HG03103 (cell line): ENCODE data around the gene TBX2.

Source experiments
- ATAC-seq: cut with Tn5 transposase; IDR thresholded peaks from one replicate; pipeline ENCODE4 v1.9.1; 2021; ENCODE audit warnings: low read depth; ENCODE audit not compliant: unreplicated experiment

Gene TBX2

DNA sequence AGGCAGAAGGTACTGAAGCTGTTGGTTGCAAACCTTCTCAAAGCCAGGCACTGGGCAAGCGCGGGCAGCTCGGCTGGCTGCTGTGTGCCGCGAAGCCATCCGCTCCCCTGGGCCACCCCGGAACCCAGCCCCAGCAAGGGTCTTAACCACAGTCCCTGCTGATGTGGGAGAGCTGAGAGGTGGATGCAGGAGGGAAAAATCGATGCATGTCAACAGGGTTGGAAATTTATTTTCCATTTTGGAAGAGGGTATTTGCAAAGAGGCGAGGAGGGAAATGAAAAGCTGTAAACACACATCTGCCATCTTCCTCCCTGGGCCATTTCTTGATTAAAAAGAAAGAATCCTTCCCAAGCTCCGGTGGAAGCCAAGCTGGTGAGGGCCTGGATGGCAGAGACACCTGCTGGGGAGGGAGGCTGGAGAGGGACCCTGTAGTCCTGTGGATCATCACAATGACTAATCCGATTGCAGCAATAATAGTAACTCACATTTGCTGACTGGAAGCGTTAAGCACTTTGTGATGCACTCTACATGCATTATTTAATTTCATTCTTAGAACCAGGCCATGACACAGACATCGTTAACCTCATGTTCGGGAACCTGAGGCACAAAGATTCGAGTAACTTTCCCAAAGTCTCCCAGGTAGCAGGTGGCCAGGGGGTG, 13.9 kb upstream of the TBX2 start:
- no peak for ATAC-seq

DNA sequence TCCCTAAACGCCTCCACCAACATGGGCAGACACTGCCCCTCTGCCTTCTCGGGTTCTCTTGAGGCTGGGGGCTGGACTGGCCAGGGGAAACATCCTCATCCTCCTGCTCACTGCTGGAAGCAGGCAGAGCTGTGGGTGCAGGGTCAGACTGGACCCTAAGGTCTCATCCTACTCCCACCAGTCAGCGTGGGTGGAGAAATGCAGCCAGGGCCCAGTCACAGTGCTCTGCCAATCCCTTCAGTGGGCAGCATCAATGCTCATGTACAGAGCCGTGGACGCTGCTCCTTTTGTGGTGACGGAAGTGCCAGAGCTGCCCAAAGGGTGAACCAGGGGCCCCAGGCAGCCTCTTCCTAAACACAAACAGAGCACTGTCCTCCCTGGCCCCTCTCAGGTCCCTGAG, 13.4 kb upstream of the TBX2 start:
- no peak for ATAC-seq

DNA sequence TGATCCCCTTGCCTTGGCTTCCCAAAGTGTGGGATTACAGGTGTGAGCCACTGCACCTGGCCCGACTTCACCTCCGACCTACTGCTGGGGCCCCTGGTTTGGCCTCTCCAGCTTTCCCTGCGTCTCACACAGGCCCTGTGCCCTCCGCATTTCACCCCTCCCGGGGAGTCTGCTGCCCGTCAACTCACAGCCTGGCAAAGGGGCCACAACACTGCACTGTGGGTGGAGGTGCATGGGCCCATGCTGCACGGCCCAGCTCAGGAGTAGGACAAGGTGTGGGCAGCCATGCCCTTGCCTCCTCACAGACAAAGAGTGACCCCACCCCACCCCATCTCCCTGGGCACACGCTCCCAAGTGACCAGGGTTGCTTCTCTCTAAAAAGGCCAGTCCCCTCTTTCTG, 12.6 kb upstream of the TBX2 start:
- no peak for ATAC-seq

DNA sequence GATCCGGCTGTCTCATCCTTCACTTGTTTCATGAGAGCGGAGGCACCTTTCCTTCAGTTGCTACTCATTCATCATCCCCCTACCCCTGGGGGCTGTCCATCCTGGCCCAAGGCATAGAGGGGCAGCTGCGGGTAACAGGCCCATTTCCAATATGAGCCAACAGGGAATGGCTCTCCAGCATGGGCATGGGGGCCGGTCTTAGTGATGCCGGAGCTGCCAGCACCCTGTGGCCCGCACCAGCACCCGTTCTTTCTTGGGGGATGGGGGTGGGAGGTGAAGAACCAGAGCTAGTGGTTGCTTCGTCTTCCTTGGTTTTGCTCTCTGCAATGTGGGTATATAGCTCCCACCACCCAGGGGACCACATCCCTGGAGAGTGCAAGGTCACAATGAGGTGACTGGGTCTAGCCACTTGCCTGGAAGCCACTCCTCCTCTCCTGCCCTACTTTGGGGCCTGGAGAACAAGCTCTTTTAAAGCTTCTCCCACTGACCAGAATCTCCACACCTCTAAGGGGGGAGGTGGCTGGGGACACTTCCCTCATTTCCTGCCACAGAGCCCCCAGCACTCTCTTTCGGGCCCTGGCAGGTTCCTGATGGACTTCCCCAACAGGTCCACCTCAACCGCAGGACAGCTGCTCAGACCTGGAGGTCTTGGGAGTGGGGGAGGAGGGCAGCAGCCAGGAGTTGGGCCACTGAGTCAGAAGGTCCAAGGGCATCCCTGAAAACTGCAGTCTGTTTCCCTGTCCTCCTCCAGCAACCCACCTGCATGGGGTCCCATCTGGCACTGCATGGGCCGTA, 11.9 kb upstream of the TBX2 start:
- no peak for ATAC-seq

DNA sequence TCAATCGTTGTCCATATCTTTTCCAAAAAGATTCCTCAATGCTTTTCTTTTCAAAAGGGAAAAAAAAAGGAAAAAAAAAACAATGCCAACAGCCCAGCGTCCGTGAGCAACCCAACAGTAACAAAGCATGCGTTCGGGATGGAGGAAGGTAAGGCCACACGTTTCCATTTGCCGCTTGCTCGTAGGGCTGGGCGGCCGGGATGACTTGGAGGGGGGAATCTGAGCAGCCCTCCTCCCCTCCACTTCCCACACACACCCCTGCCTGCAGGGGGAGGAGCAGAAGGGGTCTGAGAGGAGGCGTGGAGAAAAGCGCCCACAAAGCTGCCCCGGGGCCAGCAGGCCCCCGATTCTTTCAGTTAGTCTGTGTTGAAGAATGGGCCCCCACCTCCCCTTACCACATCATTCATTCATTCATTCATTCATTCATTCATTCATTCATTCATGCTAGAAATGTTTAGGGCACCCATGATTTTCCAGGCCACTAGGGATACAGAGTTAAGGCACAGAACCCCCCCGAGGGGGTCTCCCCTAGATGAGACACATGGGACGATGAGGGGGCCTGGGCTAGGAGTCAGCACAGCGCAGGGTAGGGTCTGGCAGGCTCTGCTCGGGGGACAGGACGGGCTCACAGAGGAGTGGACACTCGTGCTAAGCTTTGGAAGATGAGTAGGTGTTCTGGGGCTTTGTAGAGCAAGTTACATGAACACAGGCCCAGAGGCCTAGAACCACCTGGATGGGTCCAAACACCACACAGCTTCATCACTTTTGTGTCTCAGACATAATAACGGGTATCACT, 10.9 kb upstream of the TBX2 start:
- no peak for ATAC-seq

DNA sequence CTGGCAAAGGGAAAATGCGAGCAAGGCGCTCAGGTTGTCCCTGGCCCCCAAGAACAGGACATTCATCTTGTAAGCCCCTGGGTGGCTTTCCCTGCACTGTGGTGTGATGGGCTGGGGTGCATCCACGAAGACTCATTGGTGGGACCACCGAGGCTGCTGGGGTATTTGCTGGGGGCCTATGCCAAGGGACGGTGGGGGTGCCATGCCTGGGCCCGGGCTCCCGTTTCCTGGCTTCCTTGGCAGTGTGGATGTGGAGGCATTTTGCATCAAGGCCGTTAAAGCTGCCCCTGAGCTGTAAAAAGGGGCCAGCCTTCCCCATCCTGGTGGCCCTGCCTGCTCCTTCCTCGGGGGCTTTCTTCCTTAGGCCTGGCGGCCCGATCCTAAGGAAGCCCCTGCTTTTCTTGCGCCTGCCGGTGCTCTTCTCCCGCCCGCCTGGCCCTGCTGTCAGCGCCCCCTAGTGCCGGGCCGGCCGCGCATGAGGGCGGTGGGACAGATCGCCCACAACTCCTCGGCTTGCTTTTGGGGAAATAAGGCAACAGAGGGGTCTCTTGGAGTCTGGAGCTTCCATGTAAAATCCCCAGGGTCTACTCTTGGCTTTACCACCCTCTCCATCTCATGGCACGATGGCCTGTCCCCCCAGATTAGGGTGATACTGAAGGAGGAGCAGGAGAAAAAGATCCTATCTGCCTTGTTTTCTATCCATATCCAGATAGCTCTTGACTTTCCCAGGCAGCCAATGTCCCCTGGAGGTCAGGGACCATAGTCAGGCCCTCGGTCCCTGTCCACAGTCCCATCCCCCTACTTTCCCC, 9.8 kb upstream of the TBX2 start:
- ATAC-seq, result no peak

DNA sequence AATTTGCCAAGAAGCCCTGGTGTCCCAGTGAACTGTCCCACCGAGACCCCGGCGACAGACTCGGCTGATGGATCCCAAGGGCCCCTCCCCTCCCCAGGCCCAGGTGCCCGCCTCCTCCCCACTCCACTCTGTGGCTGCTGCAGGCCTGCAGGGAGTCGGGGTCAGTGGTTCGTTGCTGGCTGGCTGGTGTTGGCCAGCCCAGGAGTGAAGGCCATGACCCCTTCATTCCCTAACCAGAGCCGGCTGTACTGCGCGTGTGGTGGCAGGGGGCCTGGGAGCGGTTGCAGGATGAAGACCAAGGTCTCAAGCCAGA, 9.2 kb upstream of the TBX2 start:
- no peak for ATAC-seq

DNA sequence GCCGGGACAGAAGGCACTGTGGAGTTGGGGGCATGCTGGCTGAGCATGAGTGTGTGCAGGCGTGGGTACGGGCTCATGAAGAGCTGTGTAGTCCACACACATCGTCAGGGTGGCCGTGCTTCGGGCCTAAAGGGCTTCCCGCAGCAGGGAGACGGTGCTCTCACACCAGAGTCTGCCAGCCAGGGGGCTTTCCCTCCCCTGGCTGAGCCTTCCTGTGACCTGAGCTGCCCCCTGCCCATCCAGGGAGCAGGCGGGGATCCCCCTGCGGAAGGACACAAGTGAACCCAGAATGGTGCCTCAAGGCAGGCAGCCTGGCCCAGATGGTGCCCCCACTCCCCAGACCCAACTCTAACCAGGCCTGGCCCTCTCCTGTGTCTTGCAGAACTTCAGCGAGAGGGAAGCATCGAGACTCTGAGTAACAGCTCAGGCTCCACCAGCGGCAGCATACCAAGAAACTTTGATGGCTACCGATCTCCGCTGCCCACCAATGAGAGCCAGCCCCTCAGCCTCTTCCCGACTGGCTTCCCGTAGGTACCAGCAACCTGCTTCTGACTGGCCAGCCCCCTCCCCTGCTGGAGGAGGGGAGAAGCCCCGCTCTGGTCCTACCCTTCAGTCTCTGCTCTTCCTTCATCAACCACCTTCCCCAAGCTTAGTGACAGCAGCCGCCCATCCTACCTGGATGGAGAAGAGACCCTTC, 7.9 kb upstream of the TBX2 start:
- no peak for ATAC-seq

DNA sequence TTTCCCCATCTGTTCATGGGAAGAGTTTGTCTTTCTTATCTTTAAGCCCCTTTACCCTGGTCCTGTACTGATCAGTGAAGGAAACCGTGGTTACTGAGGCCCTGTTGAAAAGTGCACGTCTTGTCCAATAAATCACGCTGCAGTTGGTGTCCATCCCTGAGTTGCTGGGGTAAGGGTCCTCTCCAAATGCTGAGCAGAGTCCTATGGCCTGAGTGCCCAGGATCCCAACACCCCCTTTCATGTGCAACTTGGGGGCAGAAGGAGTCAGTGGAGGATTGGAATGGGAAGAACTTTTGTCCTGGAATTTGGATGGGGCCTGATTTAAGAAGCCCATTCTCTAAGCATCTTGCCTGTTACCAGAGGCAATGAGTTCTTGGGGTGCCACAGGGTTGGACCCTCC, 7.0 kb upstream of the TBX2 start:
- ATAC-seq, result no peak

DNA sequence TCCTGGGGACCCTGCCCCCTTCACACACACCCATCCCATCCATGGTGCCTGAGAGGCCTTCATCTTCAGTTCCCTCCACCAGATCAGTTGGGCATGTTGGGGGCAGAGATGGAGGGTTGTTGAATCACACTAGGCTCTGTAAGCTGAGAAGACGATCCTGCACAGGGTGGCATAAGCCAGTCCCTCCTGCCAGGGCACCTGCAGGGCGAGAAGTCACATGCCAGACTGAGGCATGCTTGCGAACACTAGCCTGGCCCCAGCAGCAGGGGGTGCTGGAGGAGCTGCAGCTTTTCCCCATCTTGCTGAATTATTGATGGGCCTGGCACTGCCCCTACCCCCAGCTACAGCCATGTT, 6.1 kb upstream of the TBX2 start:
- ATAC-seq, result no peak

DNA sequence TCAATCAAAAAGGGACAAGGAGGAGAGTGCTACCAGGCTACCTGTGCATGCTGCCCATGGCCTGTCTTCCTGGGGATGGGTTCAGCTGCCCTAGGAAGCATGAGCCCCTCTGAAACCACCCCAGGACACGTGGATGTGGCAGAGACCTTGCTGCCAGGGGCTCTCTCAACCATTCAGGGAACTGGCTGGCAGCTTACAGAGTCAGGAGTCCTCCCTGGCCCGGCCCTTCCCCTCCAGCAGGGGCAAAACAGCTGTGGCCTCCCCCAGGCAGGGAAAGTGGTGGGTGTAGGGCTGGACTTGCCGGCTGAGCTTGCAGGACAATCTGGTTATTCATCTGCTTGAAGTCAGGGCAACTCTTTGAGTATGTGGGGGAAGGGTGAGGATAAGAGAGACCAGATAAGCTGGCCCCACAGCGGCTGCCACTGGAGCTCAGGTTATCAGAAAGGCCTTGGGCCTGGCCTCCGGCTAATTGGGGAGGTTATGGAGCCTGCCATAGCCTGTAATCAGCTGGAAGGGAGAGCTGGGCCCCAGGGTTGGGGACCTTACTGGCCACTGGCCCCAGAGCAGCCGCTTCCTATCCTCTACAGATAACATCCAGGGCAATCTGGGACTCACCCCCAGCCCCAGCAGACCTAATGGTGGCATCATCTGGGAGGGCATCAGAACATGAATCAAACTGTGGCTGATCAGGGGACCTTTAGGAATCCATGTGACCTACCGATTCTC, 5.6 kb upstream of the TBX2 start:
- ATAC-seq, result no peak

DNA sequence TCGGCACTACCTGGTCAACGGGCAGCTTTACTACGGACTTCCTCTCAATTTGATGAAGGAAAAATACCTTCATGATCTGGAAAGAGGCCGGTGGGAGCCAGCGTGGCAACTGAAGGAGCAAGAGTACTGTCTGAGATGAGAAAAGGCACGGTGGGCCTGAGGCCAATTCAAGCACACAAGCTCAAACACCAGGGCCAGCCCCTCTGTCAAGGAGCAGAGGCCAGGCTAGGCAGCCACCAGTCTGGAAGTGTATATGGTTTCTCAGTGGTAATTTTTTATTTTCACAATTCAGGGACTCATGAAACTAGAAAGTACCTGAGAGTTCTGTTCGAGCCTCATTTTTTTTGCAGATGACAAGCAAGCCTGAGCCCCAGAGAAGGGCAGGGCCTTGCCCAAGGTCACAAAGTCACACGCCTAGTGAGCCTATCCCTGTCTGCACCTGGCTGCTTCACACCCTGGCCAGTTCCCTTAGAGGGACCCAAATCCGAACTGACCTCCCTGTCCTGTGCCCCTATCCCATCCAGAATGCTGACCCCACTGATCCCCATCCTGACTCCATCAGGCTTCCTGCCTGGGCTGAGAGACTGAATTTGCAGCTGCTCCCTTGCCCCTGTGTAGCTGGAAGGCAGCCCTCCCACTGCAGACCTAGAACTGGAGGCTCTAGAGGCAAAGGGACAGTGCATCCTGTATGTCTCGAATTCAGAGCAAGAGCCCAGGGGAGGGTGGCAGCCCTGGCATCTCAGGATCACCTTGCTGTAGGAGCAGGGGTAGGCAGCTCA, 4.8 kb upstream of the TBX2 start:
- no peak for ATAC-seq

DNA sequence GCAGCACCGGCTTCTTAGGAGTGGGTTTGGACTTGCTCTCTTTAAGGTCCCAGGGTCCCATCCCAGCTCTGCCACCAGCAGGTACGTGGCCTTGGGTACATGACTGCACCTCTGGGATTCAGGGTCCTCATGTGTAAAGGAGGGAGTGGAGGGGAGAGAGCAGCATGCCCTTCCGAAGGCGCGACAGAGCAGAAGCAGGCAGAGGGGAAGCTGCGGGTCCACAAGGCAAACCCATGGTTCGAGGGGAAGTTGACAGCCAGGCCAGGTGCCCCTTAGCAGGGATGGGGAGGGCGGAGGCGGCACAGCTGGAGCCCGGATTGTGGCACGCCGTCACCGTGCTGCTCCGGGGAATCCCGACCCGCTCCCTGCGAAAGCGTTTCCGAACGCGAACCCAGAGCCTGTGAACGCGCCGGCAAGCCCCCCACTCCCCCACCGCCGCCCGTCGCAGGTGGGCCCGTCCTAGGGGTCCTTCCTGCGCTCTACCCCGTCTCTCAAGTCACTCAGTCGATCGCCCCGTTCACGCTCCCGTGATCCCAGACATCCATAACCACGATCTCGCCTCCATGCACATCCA, 4.1 kb upstream of the TBX2 start:
- no peak for ATAC-seq

DNA sequence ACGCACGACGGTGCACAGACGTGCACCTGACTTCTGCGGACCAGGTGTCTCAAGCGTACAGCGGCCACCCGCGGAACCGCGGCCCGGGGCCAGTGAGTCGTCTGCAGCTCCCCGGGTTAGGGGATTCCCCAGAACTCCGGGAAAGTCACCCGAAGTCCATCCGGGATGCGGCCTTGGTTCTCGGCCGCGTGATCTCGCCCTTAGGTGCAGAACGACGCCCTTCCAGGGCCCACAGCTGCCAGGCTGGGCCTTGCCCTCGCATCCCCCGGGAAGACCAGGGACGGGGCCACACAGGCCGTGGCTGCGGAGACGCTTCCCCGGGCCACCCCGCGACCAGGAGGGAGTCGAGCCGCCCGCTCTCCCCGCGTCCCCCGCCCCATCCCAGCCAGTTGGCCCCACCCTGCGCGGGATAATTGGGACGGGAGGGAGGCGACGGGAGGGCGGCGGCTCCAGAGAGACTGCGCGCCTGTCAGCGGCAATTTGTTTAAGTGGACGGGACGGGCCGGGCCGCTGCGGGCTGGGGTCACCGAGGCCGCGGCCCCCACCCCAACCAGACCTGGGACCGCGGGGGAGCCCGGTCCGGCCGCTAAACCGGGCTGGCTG, 3.6 kb upstream of the TBX2 start:
- no peak for ATAC-seq

DNA sequence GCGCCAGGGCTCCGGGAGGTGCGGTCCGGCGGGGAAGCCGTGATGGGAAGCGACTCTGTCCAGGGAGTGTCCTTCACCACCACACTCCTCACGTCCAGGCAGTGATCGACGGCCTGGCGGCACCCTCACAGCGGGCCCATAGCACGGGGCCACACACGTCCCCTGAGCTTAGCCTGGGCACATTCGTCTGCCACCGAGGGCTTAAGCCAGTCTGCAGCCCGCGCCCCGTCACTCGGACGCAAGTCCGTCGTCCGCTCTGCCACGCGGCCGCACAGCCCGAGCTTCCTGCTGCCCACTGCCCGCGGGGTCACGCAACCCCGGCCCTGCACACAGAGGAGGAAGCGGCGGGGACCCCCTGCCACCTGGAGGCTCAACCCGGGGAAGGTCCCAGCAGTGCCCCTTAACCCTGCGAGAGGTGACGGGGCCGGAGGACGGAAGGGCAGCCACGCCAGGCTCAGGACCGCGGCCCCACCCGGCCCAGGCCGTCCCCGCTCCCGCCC, 3.0 kb upstream of the TBX2 start:
- ATAC-seq, result no peak

DNA sequence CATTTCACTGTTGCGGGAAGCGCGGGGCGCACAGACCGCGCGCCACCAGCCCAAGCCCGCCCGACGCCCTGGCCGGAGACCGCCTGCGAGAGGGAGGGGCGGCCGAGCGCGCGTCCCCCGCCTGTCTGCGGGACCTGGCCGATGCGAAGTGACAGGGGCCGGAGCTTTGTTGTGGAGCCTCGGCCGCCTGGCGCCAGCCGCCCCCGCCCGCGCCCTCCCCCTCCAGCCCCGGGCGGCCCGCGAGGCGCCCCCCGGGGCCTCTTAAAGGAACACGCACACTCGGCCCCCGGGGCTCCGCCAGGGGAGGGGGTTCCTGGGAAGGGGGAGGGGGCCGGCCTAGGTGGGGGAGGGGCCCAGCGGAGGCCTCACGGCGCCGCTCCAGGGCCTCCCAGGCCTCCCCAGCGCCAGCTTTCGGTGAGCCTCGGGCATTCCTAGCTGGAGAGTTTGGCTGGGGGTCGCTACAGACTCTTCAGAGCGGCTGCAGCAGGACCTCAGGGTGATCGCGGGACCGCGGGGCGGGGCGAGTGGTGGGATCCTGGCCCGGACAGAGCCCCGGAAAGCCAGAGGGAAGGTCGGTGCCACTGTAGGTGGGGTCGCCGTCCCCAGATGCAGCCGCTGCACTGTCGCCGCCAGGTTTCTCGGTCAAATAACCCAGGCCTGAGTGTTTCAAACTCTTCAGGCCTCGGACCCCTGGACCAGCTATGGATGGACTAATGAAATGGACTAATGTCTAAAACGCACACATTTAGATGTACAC, 2.4 kb upstream of the TBX2 start:
- no peak for ATAC-seq

DNA sequence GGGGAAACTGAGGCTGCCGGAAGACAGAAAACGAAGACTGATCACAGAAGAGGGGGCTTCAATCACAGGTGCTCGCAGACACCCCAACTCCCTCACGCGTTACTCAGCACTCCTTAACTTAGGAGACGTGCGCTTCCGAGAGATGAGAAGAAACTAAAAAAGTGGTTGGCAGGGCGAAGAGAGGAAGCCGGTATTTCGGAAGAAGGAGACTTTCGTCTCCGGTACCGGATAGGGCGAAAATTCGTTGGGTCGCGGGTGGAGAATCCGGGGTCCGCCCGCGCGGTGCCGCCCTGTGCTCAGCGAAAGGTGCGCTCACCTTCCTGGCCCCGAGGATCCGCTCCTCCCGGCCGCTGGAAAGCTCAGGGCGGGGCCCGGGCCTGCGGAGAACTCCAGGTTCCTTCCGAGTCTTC, 917 bp upstream of the TBX2 start:
- ATAC-seq, result no peak
